MM.1S (cell line): ENCODE measurements around the gene LIFR.

ENCODE experiments used
- DNase-seq: peaks from one replicate; pipeline ENCODE4 v3.0.0-alpha.2; 2015
- H2AFZ ChIP-seq: fragments of 300-600 bp; sonication (generic); 2 replicates; pipeline ENCODE4 v1.6.0; 2016; ENCODE audit warnings: antibody characterized with exemption, low read length
- H3F3A ChIP-seq: fragments of 300-600 bp; sonication (generic); 2 replicates; pipeline ENCODE4 v1.6.1; 2016; ENCODE audit warnings: mild to moderate bottlenecking, antibody characterized with exemption, low read length, moderate library complexity, mixed read lengths; ENCODE audit not compliant: insufficient read depth
- H3K27ac ChIP-seq: fragments of 300-600 bp; sonication (generic); 2 replicates; pipeline ENCODE4 v1.5.1; 2016; ENCODE audit warnings: mild to moderate bottlenecking, low read length
- H3K27me3 ChIP-seq: fragments of 300-600 bp; sonication (generic); replicated peaks from 2 replicates; pipeline ENCODE4 v1.6.0; 2016; ENCODE audit warnings: low read length; ENCODE audit not compliant: insufficient read depth
- H3K36me3 ChIP-seq: fragments of 300-600 bp; sonication (generic); replicated peaks from 2 replicates; pipeline ENCODE4 v1.6.1; 2016; ENCODE audit warnings: mild to moderate bottlenecking, low read length, mixed read lengths; ENCODE audit not compliant: insufficient read depth
- H3K4me1 ChIP-seq: fragments of 300-600 bp; sonication (generic); 2 replicates; pipeline ENCODE4 v1.6.1; 2016; ENCODE audit warnings: low read length, mixed read lengths
- H3K4me2 ChIP-seq: fragments of 300-600 bp; sonication (generic); 2 replicates; pipeline ENCODE4 v1.6.0; 2016; ENCODE audit warnings: low read depth, low read length
- H3K4me3 ChIP-seq: fragments of 300-600 bp; sonication (generic); 2 replicates; pipeline ENCODE4 v1.5.1; 2016; ENCODE audit warnings: low read length, mixed read lengths
- H3K79me2 ChIP-seq: fragments of 300-600 bp; sonication (generic); 2 replicates; pipeline ENCODE4 v1.6.1; 2016; ENCODE audit warnings: mixed run types, low read length, mixed read lengths
- H3K9ac ChIP-seq: fragments of 300-600 bp; sonication (generic); 2 replicates; pipeline ENCODE4 v1.6.1; 2016; ENCODE audit warnings: low read length, mixed read lengths
- H3K9me2 ChIP-seq: fragments of 300-600 bp; sonication (generic); replicated peaks from 2 replicates; pipeline ENCODE4 v1.6.1; 2016; ENCODE audit warnings: mild to moderate bottlenecking, low read length, mixed read lengths; ENCODE audit not compliant: insufficient read depth
- H3K9me3 ChIP-seq: fragments of 300-600 bp; sonication (generic); replicated peaks from 2 replicates; pipeline ENCODE4 v1.6.1; 2016; ENCODE audit warnings: mild to moderate bottlenecking, low read length, mixed read lengths; ENCODE audit not compliant: insufficient read depth
- H4K20me1 ChIP-seq: fragments of 300-600 bp; sonication (generic); 2 replicates; pipeline ENCODE4 v1.6.1; 2016; ENCODE audit warnings: mild to moderate bottlenecking, low read length, moderate library complexity, mixed read lengths; ENCODE audit not compliant: insufficient read depth
- CTCF ChIP-seq: fragments of 300-600 bp; sonication (generic); IDR thresholded peaks from 2 replicates; pipeline ENCODE4 v1.5.1; 2016; ENCODE audit warnings: antibody characterized with exemption, low read length, mixed read lengths
- EZH2 ChIP-seq: fragments of 300-600 bp; sonication (generic); optimal IDR thresholded peaks from 2 replicates; pipeline ENCODE3; 2017; ENCODE audit warnings: low read depth, mild to moderate bottlenecking, antibody characterized with exemption, low read length, mixed read lengths
- EZH2phosphoT487 ChIP-seq: fragments of 300-600 bp; sonication (generic); IDR thresholded peaks from 2 replicates; pipeline ENCODE4 v1.6.1; 2018; ENCODE audit warnings: antibody characterized with exemption, low read length

The LIFR gene

GRCh38 chr5:38554861-38555260 lies 1.6 kb downstream of the LIFR start:
- 0 out of 2 replicates have a peak, but pooled peaks cover 6% of the 10 kb centered on the region for H3K4me1 ChIP-seq
- H3K9me2 ChIP-seq, result no peaks in the 10 kb centered on the region
- no peak overlapping the region for H2AFZ ChIP-seq

DNA sequence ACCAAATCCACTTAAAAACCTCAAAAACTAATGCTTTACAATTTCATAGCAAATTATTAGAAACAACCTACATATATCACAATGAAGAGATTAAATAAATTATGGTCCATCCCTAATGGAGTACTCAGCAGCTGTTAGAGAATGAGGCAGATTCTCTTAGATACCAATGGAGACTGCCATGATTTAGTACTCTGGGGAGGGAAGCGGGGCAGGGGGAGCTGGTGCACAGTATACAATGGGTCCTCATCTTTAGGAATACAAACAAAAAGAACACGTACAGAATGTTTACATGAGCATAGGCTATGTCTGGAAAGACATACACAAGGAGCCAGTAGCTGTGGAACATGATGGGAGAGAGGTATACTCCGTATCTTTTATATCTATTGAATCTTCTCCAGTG lies 2.0 kb downstream of the LIFR start:
- H3K4me3 ChIP-seq, result no peak overlapping the region
- DNase-seq, result no peak
- H3K4me2 ChIP-seq, result no peak overlapping the region
- H3K36me3 ChIP-seq, result no peaks in the 10 kb centered on the region
- H3K4me1 ChIP-seq, result 0 out of 2 replicates have a peak, but pooled peaks cover 6% of the 10 kb centered on the region
- no peak for TF ChIP-seq EZH2phosphoT487
- TF ChIP-seq EZH2, result no peak
- TF ChIP-seq CTCF, result no peak
- H2AFZ ChIP-seq, result no peak overlapping the region
- no peak overlapping the region for H3K27ac ChIP-seq
- H4K20me1 ChIP-seq, result no peaks in the 10 kb centered on the region
- H3K9me2 ChIP-seq, result no peaks in the 10 kb centered on the region
- H3K27me3 ChIP-seq, result peaks cover 20% of the 10 kb centered on the region
- H3K79me2 ChIP-seq, result no peaks in the 10 kb centered on the region
- H3F3A ChIP-seq, result peaks cover 8% of the 10 kb centered on the region; the same call in 1 of the 2 replicates
- H3K9ac ChIP-seq, result no peak overlapping the region
- no peaks in the 10 kb centered on the region for H3K9me3 ChIP-seq

More at GRCh38 chr5:38554861-38555260, 1.6 kb downstream of the LIFR start:
- H3K79me2 ChIP-seq, result no peaks in the 10 kb centered on the region
- no peak overlapping the region for H3K27ac ChIP-seq
- TF ChIP-seq EZH2phosphoT487, result no peak
- no peak for TF ChIP-seq EZH2
- no peak for TF ChIP-seq CTCF
- no peak overlapping the region for H3K4me3 ChIP-seq
- DNase-seq, result no peak
- H3K36me3 ChIP-seq, result no peaks in the 10 kb centered on the region
- H3F3A ChIP-seq, result peaks cover 8% of the 10 kb centered on the region; the same call in 1 of the 2 replicates
- H3K27me3 ChIP-seq, result peaks cover 20% of the 10 kb centered on the region
- H3K4me2 ChIP-seq, result no peak overlapping the region
- H3K9me3 ChIP-seq, result no peaks in the 10 kb centered on the region
- no peak overlapping the region for H3K9ac ChIP-seq
- H4K20me1 ChIP-seq, result no peaks in the 10 kb centered on the region

DNA sequence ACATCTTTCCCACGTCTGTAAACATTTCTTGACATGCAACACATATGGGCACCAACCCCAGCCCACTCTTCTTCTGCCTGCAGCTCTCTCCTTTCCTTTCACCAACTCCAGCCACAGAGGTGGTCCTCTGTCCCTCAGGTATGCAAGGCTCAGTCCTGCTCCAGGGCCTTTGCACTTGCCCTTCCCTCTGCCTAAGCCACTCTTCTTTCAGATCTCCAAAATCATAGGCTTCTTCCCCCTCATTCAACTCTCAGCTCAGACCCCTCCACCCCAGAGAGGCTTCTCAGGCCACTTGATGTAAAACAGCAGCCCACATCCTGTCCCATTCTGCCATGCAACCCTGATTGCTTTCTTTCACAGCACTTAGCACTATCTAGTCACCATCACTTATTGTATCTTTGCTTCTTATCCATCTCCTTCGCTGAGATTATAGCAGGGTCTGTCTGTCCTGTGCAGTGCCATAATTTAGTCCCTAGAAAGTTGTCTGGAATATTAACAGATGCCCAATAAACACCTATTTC lies 3.4 kb downstream of the LIFR start:
- no peaks in the 10 kb centered on the region for H3K36me3 ChIP-seq
- H3F3A ChIP-seq, result peaks cover 8% of the 10 kb centered on the region; the same call in 1 of the 2 replicates
- H3K9me3 ChIP-seq, result no peaks in the 10 kb centered on the region
- H4K20me1 ChIP-seq, result no peaks in the 10 kb centered on the region
- peaks cover 20% of the 10 kb centered on the region for H3K27me3 ChIP-seq
- no peak for TF ChIP-seq EZH2phosphoT487
- TF ChIP-seq EZH2, result no peak
- TF ChIP-seq CTCF, result no peak
- no peak for DNase-seq
- H3K9me2 ChIP-seq, result no peaks in the 10 kb centered on the region
- H3K27ac ChIP-seq, result no peak overlapping the region
- 0 out of 2 replicates have a peak, but pooled peaks cover 6% of the 10 kb centered on the region for H3K4me1 ChIP-seq
- no peak overlapping the region for H2AFZ ChIP-seq
- H3K4me3 ChIP-seq, result no peak overlapping the region
- H3K79me2 ChIP-seq, result no peaks in the 10 kb centered on the region
- no peak overlapping the region for H3K9ac ChIP-seq
- H3K4me2 ChIP-seq, result no peak overlapping the region
